Smooth muscle cell (in vitro differentiated cells): ENCODE results near the gene CCR5AS.

Experiments used
- DNase-seq: peaks from one replicate; lab custom pipeline; 2025; ENCODE audit not compliant: unreplicated experiment; lab: John Stamatoyannopoulos, UW
- H2AFZ ChIP-seq: fragments of 200-600 bp; sonication (generic); 2 replicates; pipeline ENCODE4 v1.6.0; 2016; ENCODE audit warnings: antibody characterized with exemption, low read depth, mild to moderate bottlenecking
- H3F3A ChIP-seq: fragments of 200-600 bp; sonication (generic); 2 replicates; pipeline ENCODE4 v1.6.0; 2017; ENCODE audit warnings: antibody characterized with exemption, low read depth
- H3K27ac ChIP-seq: fragments of 200-600 bp; sonication (generic); 2 replicates; pipeline ENCODE4 v1.5.1; 2016; ENCODE audit warnings: low read depth, mild to moderate bottlenecking
- H3K27me3 ChIP-seq: fragments of 200-600 bp; sonication (generic); 2 replicates; pipeline ENCODE4 v1.6.1; 2016; ENCODE audit warnings: low read depth, mild to moderate bottlenecking
- H3K36me3 ChIP-seq: fragments of 200-600 bp; sonication (generic); 2 replicates; pipeline ENCODE4 v1.5.1; 2016; ENCODE audit warnings: low read depth
- H3K4me1 ChIP-seq: fragments of 200-600 bp; sonication (generic); 2 replicates; pipeline ENCODE4 v1.5.1; 2016; ENCODE audit warnings: low read depth
- H3K4me2 ChIP-seq: fragments of 200-600 bp; sonication (generic); 2 replicates; pipeline ENCODE4 v1.6.0; 2016; ENCODE audit warnings: mild to moderate bottlenecking
- H3K4me3 ChIP-seq: fragments of 200-600 bp; sonication (generic); 2 replicates; pipeline ENCODE4 v1.5.1; 2016; ENCODE audit warnings: mild to moderate bottlenecking
- H3K79me2 ChIP-seq: fragments of 200-600 bp; sonication (generic); 2 replicates; pipeline ENCODE4 v1.6.0; 2016; ENCODE audit warnings: low read depth, mild to moderate bottlenecking
- H3K9ac ChIP-seq: fragments of 200-600 bp; sonication (generic); 2 replicates; pipeline ENCODE4 v1.6.0; 2016; ENCODE audit warnings: low read depth
- H3K9me3 ChIP-seq: fragments of 200-600 bp; sonication (generic); replicated peaks from 2 replicates; pipeline ENCODE4 v1.5.1; 2016; ENCODE audit warnings: low read depth
- H4K20me1 ChIP-seq: fragments of 200-600 bp; sonication (generic); 2 replicates; pipeline ENCODE4 v1.6.0; 2016; ENCODE audit warnings: low read depth
- WGBS: methylation state at CpG from one replicate; pipeline ENCODE4 v1.1.7; 2016; ENCODE audit warnings: low lambda C conversion rate; 5-methylcytosine and 5-hydroxymethylcytosine counted together
- TF ChIP-seq, protein P1 (sequence below): fragments of 200-600 bp; sonication (generic); IDR thresholded peaks from 2 replicates; pipeline ENCODE4 v1.5.1; 2017; ENCODE audit warnings: borderline replicate concordance, mild to moderate bottlenecking, antibody characterized with exemption; ENCODE audit not compliant: insufficient read depth, poor library complexity, severe bottlenecking

The CCR5AS gene

GRCh38 chr3:46417841-46418611 is 11.2 kb upstream of the CCR5AS start:
- H3K27me3 ChIP-seq: peaks cover 9% of the 10 kb centered on the region
- no peaks in the 10 kb centered on the region for H4K20me1 ChIP-seq
- 78% methylated on average over 9 of the region's 9 CpGs for WGBS
- H3K36me3 ChIP-seq: no peaks in the 10 kb centered on the region
- TF ChIP-seq, protein P1, sequence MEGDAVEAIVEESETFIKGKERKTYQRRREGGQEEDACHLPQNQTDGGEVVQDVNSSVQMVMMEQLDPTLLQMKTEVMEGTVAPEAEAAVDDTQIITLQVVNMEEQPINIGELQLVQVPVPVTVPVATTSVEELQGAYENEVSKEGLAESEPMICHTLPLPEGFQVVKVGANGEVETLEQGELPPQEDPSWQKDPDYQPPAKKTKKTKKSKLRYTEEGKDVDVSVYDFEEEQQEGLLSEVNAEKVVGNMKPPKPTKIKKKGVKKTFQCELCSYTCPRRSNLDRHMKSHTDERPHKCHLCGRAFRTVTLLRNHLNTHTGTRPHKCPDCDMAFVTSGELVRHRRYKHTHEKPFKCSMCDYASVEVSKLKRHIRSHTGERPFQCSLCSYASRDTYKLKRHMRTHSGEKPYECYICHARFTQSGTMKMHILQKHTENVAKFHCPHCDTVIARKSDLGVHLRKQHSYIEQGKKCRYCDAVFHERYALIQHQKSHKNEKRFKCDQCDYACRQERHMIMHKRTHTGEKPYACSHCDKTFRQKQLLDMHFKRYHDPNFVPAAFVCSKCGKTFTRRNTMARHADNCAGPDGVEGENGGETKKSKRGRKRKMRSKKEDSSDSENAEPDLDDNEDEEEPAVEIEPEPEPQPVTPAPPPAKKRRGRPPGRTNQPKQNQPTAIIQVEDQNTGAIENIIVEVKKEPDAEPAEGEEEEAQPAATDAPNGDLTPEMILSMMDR: no peak
- no peak overlapping the region for H3K4me3 ChIP-seq
- no peaks in the 10 kb centered on the region for H3K9me3 ChIP-seq
- H3K27ac ChIP-seq: no peak overlapping the region
- H3K4me1 ChIP-seq: no peaks in the 10 kb centered on the region
- no peak overlapping the region for H3K9ac ChIP-seq
- no peak for DNase-seq
- H3F3A ChIP-seq: no peaks in the 10 kb centered on the region
- no peaks in the 10 kb centered on the region for H3K79me2 ChIP-seq
- H3K4me2 ChIP-seq: no peak overlapping the region
- H2AFZ ChIP-seq: no peak overlapping the region

- Histone ChIP-seq H2AFZ (no peak overlapping the region), H3K4me1 (no peaks in the 10 kb centered on the region), H3K4me2 (no peak overlapping the region), H4K20me1 (no peaks in the 10 kb centered on the region), H3F3A (no peaks in the 10 kb centered on the region), H3K9me3 (no peaks in the 10 kb centered on the region), H3K27me3 (peaks cover 19% of the 10 kb centered on the region), H3K9ac (no peak overlapping the region), H3K27ac (no peak overlapping the region), H3K79me2 (no peaks in the 10 kb centered on the region), H3K4me3 (no peak overlapping the region), H3K36me3 (no peaks in the 10 kb centered on the region)
- TF ChIP-seq, protein P1: no peak
- no peak for DNase-seq
- WGBS: 65% methylated on average over 7 of the region's 7 CpGs
Measured at GRCh38 chr3:46416811-46417510, 10.1 kb upstream of the CCR5AS start.

DNA sequence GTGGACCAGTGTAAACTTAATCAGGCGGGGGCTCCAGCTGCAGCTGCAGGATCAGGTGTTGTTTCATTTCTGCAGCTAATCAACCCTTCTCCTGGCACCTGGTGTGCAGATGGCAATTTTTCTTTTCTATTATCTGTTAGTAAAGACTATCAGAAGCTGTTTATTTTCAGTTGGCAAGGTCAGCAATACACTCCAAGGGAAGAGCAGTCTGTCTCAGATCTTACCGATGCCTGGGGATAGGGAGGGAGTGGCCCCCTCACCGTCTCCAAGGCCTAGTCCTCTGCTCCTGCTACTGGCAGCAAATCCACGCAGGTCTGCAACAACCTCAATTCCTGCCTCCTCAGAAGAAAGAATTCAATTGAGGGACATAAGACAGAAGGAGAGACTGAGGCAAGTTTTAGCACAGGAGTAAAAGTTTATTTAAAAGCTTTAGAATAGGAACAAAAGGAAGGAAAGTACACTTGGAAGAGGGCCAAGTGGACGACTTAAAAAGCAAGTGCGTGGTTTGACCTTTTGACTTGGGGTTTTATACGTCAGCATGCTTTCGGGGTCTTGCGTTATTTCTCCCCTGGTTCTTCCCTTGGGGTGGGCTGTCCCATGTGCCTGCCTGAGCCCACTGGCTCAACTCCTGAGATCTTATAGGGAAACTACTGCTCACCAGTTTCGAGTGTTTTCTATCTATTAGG is 9.4 kb upstream of the CCR5AS start:
- Histone ChIP-seq H3F3A (no peaks in the 10 kb centered on the region), H3K79me2 (no peaks in the 10 kb centered on the region), H4K20me1 (no peaks in the 10 kb centered on the region), H3K4me1 (no peaks in the 10 kb centered on the region), H3K27me3 (peaks cover 23% of the 10 kb centered on the region), H3K4me3 (no peak overlapping the region), H3K9ac (no peak overlapping the region), H3K9me3 (no peaks in the 10 kb centered on the region), H2AFZ (no peak overlapping the region), H3K4me2 (no peak overlapping the region), H3K27ac (no peak overlapping the region), H3K36me3 (no peaks in the 10 kb centered on the region)
- 81% methylated on average over 10 of the region's 10 CpGs for WGBS
- no peak for DNase-seq
- TF ChIP-seq, protein P1: no peak
